GM10248 (cell line): ENCODE results near the gene SHISA7.

Source experiments
- CTCF ChIA-PET: fragments of 300-600 bp; sonication (Branson Sonifier 250); formaldehyde crosslinking; extraction: SDS; loops from one replicate; lab custom pipeline; 2021; ENCODE audit warnings: antibody characterized with exemption; lab: Yijun Ruan, JAX
- POLR2A ChIA-PET: fragments of 350-650 bp; sonication (Branson Sonifier 250); formaldehyde crosslinking; extraction: SDS; loops from one replicate; lab custom pipeline; 2020; ENCODE audit warnings: antibody characterized with exemption; lab: Yijun Ruan, JAX
- DNase-seq: peaks from one replicate; pipeline ENCODE4 v3.0.0; 2012; ENCODE audit errors: extremely low spot score
- TF ChIP-seq, protein P1 (sequence below): IDR thresholded peaks from 2 replicates; pipeline ENCODE4 v1.5.1; 2012; ENCODE audit warnings: mild to moderate bottlenecking, low read depth; ENCODE audit errors: extremely low read depth, missing control alignments, control extremely low read depth

The SHISA7 gene

DNA sequence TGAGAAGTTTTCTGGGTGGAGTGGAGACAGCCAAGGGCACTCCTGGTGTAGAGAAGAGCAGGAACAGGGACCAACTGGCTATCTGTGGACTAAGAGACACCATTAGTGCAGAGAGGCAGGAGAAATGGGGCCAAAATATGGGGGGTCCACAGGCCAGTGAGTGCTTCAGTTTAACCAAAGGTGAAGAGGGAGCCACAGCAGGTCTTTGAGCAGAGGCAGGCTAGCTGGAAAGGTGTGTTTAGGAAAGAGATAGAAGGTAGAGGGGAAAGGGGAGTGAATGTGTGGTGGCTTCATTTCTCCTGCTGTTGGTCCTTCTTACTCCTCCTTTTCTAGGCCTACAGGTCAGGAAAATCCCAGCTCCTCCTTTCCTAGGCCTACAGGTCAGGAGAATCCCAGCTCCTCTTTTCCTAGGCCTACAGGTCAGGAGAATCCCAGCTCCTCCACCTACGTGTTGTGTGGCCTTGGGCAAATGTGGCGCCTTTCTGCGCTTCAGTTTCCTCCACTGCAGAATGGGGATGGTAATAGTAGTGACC, 60.5 kb downstream of the SHISA7 start:
- TF ChIP-seq, protein P1, sequence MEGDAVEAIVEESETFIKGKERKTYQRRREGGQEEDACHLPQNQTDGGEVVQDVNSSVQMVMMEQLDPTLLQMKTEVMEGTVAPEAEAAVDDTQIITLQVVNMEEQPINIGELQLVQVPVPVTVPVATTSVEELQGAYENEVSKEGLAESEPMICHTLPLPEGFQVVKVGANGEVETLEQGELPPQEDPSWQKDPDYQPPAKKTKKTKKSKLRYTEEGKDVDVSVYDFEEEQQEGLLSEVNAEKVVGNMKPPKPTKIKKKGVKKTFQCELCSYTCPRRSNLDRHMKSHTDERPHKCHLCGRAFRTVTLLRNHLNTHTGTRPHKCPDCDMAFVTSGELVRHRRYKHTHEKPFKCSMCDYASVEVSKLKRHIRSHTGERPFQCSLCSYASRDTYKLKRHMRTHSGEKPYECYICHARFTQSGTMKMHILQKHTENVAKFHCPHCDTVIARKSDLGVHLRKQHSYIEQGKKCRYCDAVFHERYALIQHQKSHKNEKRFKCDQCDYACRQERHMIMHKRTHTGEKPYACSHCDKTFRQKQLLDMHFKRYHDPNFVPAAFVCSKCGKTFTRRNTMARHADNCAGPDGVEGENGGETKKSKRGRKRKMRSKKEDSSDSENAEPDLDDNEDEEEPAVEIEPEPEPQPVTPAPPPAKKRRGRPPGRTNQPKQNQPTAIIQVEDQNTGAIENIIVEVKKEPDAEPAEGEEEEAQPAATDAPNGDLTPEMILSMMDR: no peak
- no peak for DNase-seq
- CTCF ChIA-PET: interaction anchor here (1.6 to 3.1 kb wide), 6 partner anchors 22 to 121 kb away, joined by 3 to 19 read pairs (median 8); partner anchors contain the start of genes KMT5C and UBE2S
- POLR2A ChIA-PET: no interaction called here

DNA sequence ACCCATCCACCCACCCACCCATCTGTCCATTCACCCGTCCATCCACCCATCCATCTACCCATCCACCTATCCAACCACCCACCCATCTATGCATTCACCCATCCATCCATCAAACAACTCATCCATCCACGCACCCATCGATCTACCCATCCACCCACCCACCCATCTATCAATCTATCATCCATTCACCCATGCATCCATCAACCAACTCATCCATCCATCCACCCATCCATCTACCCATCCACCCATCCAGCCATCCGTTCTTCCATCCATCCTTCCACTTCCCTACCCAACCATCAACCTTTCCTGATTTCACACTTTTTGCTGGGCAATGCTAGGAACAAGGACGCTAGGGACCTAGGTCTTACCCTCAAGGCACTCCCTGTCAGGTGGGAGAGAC, 61.1 kb downstream of the SHISA7 start:
- DNase-seq: no peak
- ChIA-PET CTCF (no interaction called here), POLR2A (no interaction called here)
- TF ChIP-seq, protein P1: no peak

DNA sequence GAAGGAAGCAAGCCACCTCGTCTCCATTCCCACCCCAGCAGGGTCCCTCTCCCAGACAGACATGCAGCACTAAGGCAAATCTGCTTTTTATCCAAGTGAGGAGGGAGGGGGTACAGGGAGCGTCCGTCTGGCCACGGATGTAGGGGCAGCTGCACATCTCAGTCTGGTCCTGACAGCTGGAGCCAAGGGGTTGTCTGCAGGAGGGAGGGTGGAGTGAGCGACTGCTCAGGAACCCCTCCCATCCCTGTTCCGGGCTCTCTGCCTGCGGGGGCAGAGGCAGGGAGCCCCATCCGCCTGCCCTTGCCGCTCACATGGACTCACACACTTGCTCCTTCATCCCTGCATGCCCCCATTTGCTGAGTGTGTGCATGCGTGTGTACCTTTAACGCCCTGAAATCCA, 63.9 kb downstream of the SHISA7 start:
- ChIA-PET CTCF (interaction anchor here (1.4 kb wide), 1 partner anchor 77 kb away, joined by 5 read pairs; no protein-coding TSS in a partner anchor), POLR2A (no interaction called here)
- TF ChIP-seq, protein P1: no peak

More for the DNA sequence above, 63.9 kb downstream of the SHISA7 start:
- no peak for DNase-seq
